Mesothelial cell of epicardium (in vitro differentiated cells): Measurements from ENCODE around the gene RASSF5. TPM values are rescaled to one million over a fixed set of nuclear protein-coding genes. Genes with fewer than 3 reads are reported as not detected.

Experiments
- DNase-seq, 2 experiments: peaks; one replicate each; pipeline ENCODE4 v3.0.0; 2021; ENCODE audit warnings: low spot score in 2 of 2; ENCODE audit not compliant: unreplicated experiment in 2 of 2
- H3K27ac Mint-ChIP-seq: 2 replicates; pipeline ENCODE4 v1.8.0; 2021; ENCODE audit warnings: mixed read lengths
- H3K27me3 Mint-ChIP-seq: 2 replicates; pipeline ENCODE4 v1.8.0; 2021; ENCODE audit warnings: low read depth, mixed read lengths
- H3K36me3 Mint-ChIP-seq: 2 replicates; pipeline ENCODE4 v1.8.0; 2021; ENCODE audit warnings: mixed read lengths
- H3K4me1 Mint-ChIP-seq: 2 replicates; pipeline ENCODE4 v1.8.0; 2021; ENCODE audit warnings: mixed read lengths
- H3K4me3 Mint-ChIP-seq: 2 replicates; pipeline ENCODE4 v1.8.0; 2021; ENCODE audit warnings: mild to moderate bottlenecking, moderate library complexity, mixed read lengths
- H3K9me3 Mint-ChIP-seq: 2 replicates; pipeline ENCODE4 v1.8.0; 2021; ENCODE audit warnings: mixed read lengths
- total RNA-seq: library from RNA; stranded (reverse); gene quantifications from 3 replicates; pipeline ENCODE4 v1.2.1, GENCODE V29; 2021
- TF ChIP-seq, protein P1 (sequence below): fragments of 200-600 bp; sonication (generic); IDR thresholded peaks from one replicate; pipeline ENCODE4 v1.5.0; 2021; ENCODE audit warnings: antibody characterized with exemption; ENCODE audit not compliant: unreplicated experiment

RASSF5 gene
- total RNA-seq, 1 donor from 2014 or later: 6.8 TPM

DNA sequence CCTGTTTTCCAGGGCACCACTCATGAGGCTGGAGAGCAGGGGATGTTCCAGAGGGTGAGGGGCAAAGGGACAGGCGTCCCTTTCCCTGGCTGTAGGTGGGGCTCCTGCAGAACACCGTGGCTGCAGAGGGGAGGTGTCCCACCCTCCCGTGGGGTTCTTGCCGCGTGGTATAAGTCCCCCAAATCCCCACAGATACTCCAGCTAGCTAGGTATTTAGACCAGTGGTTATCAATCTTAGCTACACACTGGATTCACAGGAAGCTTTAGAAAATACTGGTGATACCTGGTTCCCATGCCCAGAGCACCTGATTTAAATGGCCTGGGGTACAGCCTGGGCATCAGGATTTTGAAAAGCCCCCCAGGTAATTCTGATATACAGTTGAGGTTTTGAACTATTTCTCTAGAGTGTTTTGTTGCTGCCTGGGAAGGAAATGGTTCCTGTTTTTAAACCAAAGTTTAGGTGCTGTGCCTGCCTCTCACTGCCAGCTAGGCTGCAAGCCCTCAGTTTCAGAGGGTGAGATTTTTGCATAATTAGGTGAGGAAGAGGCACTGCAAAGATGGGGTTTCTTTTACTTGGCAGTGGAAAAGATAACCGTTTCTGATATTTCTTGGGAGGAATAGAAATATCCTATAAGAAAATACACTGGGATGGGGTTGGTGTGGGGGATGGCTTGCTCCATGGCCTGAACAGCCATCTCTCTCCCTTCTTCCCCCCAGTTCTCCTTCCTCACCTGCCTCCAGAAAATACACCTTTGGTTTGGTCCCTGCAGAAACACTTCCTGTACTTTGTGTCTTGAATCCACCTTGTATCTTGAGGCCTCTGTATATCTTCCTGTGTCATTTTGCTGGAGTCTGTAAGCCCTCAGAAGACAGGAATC, 51.7 kb downstream of the RASSF5 start:
- no peaks in the 10 kb centered on the region for H3K9me3 Mint-ChIP-seq
- H3K27me3 Mint-ChIP-seq: peaks cover 16% of the 10 kb centered on the region
- H3K4me1 Mint-ChIP-seq: peaks cover 47% of the 10 kb centered on the region
- DNase-seq: no peak
- no peak overlapping the region for H3K4me3 Mint-ChIP-seq
- TF ChIP-seq, protein P1, sequence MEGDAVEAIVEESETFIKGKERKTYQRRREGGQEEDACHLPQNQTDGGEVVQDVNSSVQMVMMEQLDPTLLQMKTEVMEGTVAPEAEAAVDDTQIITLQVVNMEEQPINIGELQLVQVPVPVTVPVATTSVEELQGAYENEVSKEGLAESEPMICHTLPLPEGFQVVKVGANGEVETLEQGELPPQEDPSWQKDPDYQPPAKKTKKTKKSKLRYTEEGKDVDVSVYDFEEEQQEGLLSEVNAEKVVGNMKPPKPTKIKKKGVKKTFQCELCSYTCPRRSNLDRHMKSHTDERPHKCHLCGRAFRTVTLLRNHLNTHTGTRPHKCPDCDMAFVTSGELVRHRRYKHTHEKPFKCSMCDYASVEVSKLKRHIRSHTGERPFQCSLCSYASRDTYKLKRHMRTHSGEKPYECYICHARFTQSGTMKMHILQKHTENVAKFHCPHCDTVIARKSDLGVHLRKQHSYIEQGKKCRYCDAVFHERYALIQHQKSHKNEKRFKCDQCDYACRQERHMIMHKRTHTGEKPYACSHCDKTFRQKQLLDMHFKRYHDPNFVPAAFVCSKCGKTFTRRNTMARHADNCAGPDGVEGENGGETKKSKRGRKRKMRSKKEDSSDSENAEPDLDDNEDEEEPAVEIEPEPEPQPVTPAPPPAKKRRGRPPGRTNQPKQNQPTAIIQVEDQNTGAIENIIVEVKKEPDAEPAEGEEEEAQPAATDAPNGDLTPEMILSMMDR: no peak
- peak overlapping the region; percentile 84 for H3K27ac Mint-ChIP-seq
- no peaks in the 10 kb centered on the region for H3K36me3 Mint-ChIP-seq

DNA sequence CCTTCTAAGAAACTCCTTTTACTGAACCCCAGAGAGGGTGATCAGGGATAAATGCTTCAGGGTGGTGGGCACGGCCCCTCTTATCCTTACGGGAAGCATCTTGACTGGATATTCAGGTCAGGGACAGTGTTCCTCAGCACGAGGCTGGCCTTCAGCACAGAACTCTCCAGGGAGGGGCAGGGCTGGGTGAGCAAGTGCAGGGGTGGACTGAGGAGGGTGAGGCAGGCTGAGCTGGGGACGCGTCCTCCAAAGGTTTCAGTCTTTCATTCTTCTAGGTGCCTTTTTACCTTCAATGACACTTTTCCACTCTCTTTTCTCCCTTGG, 52.3 kb downstream of the RASSF5 start:
- DNase-seq: no peak
- peak overlapping the region; percentile 84 for H3K27ac Mint-ChIP-seq

DNA sequence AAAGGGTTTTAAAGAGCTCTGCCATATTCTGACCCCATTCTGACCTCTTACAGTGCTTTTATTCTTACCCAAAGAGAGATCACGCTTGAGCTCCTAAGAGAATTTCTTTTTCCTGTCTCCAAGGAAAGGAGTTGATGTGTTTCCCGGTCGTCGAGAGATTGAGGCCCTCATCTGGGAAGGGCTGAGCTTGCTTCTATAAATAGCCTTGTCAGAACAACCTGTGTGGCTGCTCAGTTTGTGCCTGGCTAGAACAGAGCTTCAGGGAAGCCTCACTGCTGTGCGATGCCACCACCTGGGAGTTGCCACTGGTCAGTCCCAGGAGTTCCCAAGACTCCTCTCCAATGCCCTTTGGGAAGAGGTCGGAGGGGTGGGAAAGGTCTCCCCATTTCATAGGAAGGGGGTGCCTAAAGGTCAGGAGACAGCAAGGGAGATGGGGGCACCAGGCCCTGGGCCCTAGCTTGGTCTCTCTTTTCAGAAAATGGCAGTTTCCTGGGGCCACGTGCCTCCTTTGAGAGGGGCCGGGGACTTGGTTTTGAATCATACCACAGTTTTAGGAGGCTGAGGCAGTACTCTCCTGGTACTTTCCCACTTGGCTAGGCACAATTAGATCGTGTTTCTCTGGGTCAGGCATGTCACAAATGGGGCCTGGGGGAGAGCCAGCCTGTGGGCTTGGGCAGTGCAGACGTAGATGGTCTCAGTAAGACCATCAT, 52.8 kb downstream of the RASSF5 start:
- no peak for DNase-seq
- Mint-ChIP-seq H3K27ac (peak overlapping the region; percentile 84), H3K27me3 (peaks cover 20% of the 10 kb centered on the region)

More for the DNA sequence above, 52.3 kb downstream of the RASSF5 start:
- H3K27me3 Mint-ChIP-seq: peaks cover 16% of the 10 kb centered on the region
- peak overlapping the region; percentile 17 for H3K4me3 Mint-ChIP-seq
- TF ChIP-seq, protein P1: no peak
- H3K36me3 Mint-ChIP-seq: no peaks in the 10 kb centered on the region
- no peaks in the 10 kb centered on the region for H3K9me3 Mint-ChIP-seq
- H3K4me1 Mint-ChIP-seq: peaks cover 47% of the 10 kb centered on the region

DNA sequence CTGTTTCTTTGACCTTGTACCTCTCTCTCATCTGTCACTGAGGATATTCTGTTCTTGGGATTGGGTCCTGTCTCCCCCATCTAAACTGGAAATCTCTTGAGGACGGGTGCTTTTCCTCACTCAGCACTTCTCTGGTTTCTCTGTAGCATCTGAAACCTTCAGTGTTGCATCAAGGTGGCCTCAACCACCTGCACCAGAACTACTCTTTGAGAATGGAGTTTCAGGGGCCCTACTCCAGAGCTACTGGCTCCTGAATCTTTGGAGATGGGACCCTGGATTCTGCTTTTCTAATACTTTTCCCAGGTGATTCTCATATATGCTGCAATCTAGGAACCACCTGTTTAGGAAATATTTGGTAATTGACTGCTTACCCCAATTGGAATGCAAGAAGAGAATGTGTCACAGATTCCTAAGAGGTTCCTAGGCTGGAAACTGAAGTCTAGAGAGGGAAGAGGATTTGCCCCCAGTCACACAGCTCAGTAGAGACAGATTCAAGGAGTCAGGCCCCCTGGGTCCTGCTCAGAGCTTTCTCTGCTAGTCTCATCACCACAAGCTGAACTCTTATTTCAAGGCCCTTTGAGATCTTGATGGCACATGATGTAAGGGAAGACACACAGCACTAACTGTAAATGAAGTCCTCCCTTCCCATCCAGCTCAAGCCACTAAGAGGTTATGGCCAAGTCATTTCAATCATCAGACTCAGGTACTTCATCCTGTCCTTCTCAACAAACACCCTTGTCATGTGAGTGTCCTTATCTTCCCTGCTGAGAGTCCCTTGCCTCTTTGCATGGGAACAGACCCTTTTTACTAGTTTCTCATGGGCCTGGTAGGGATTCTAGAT, 56.3 kb downstream of the RASSF5 start:
- no peaks in the 10 kb centered on the region for H3K36me3 Mint-ChIP-seq
- H3K4me3 Mint-ChIP-seq: no peak overlapping the region
- no peak overlapping the region for H3K27ac Mint-ChIP-seq

More for the DNA sequence above, 52.8 kb downstream of the RASSF5 start:
- no peaks in the 10 kb centered on the region for H3K36me3 Mint-ChIP-seq
- H3K4me3 Mint-ChIP-seq: peak overlapping the region; percentile 17
- peaks cover 43% of the 10 kb centered on the region for H3K4me1 Mint-ChIP-seq
- TF ChIP-seq, protein P1: no peak
- H3K9me3 Mint-ChIP-seq: no peaks in the 10 kb centered on the region

DNA sequence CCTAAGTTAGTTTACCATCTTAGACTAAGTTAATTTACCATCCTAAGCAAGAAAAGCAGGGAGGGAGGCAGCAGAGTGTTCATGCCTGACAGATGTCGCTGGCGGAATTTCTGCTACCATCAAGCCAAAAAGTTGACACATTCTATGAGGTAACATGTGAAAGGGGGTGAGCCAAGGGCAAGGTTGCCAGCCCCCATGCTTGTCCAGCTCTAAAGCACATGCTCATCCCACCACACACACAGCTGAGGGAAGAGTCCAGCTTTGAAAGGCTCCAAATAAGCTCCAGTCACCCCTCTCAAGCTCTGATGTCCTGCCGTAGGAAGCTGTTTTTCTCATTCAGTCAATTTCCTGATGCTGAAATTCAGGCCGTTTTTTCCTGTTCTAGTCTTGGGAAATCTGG, 58.7 kb downstream of the RASSF5 start:
- H3K4me3 Mint-ChIP-seq: no peak overlapping the region
- H3K4me1 Mint-ChIP-seq: no peaks in the 10 kb centered on the region

More for the DNA sequence above, 56.3 kb downstream of the RASSF5 start:
- Mint-ChIP-seq H3K27me3 (peaks cover 16% of the 10 kb centered on the region), H3K9me3 (no peaks in the 10 kb centered on the region), H3K4me1 (peaks cover 16% of the 10 kb centered on the region)
- TF ChIP-seq, protein P1: no peak
- DNase-seq: no peak

More for the DNA sequence above, 58.7 kb downstream of the RASSF5 start:
- no peaks in the 10 kb centered on the region for H3K9me3 Mint-ChIP-seq
- peaks cover 16% of the 10 kb centered on the region for H3K27me3 Mint-ChIP-seq
- DNase-seq: no peak
- TF ChIP-seq, protein P1: no peak
- no peaks in the 10 kb centered on the region for H3K36me3 Mint-ChIP-seq
- no peak overlapping the region for H3K27ac Mint-ChIP-seq
